GM12874 (cell line): Measurements from ENCODE around the gene SLC51A.
A peak's percentile ranks its signal among the peaks of the same experiment; 100 is the strongest.

Experiments
- CTCF ChIP-seq: IDR thresholded peaks from 2 replicates; pipeline ENCODE4 v1.5.1; 2011; ENCODE audit warnings: low read depth, mild to moderate bottlenecking, control low read depth, low read length, moderate library complexity; ENCODE audit not compliant: insufficient read depth

The SLC51A gene

GRCh38 chr3:196177567-196177966, 38.8 kb upstream of the SLC51A start:
- no peak for TF ChIP-seq CTCF

DNA sequence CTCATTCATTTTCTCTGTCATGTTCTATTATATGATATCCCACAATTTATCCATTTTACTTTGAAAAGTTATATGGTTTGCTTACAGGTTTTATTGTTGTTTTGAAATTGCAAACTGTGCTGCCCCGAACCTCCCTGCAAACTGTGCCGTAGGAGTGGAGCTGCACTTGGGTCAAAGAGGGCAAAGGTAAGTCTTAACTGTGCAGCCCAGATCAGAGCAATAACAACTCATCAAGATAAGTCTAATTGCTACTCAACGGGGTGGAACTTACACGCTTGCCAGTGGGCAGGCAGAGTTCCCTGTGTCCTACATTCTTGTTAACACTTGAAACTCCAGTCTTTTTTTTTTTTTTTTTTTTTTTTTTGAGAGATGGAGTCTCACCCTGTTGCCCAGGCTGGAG, 38.4 kb upstream of the SLC51A start:
- TF ChIP-seq CTCF, result no peak

DNA sequence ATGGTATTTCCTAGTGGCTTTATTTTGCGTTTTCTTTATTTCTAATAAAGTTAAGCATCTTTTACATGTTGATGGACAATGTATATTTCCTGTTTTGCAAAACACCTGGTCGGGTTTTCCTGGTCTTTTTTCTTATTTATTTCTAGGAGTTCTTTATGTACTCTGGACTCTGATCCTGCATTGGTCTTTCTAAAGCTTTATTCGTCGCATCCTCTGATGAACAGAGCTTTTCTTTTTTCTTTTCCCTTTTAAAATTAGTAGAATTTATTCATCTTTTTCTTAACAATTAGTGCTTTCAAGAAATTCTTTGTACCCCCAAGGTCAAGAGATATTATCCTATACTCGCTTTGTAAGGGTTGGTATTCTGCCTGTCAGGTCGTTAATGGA, 37.3 kb upstream of the SLC51A start:
- no peak for TF ChIP-seq CTCF

DNA sequence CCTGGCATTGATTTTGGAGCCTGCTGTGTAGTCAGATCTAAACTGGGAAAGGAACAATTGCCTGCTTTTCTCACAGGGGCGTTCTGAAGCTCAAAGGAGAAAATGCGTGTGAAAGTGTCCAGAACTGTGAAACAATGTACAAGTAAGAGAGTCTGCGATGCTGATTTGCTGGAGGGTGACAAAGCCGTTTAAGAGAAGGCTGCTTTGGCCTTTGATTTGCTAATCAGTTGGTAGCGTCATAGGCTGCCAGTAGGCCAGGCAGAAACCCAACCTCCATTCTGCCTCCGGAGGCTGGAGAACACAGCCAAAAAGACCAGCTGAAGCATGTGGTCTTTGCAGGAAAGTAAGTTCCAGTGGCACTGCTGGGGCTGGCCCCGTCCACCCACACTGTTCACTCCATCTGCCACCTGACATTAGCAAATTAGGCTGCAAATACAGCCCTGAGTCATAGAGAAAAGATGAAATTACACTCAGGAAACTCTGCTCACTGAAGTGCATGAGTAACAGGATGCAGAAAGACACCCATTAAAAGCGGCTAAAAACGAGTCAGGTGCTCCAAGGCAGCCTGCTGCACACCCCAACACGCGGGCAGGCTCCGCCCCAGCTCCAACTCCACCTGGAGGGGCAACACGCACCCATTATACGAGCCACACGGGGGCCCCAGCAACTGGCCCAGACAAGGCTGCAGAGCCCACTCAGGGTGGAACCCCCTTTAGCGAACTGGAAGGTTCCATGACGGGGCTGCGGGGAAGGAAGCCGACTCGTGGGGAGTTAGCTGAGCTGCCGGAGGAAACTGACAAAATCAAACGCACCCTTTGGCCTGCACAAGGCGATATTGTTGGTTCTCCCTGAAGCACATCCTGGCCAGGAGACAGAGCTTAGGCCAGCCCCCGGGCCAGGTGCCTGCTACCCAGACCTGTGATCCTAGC, 36.7 kb upstream of the SLC51A start:
- TF ChIP-seq CTCF, result peak; percentile 25; the same call in 1 of the 2 replicates

DNA sequence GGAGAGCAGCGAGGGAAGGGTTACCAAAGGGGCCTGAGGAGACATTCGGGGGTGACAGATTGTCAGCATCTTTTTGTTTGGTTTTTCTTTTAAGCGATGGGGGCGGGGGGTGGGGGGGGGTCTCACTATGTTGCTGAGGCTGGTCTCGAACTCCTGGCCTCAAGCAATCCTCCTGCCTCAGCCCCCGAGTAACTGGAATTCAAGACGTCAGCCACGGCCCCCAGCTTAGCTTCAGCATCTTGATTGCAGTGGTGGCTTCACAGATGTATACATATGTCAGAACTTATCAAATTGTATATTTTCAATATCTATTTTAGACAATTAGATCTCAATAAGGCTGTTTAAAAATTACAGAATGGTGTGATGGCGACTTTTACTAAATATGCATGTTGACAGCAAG, 36.0 kb upstream of the SLC51A start:
- TF ChIP-seq CTCF, result no peak

DNA sequence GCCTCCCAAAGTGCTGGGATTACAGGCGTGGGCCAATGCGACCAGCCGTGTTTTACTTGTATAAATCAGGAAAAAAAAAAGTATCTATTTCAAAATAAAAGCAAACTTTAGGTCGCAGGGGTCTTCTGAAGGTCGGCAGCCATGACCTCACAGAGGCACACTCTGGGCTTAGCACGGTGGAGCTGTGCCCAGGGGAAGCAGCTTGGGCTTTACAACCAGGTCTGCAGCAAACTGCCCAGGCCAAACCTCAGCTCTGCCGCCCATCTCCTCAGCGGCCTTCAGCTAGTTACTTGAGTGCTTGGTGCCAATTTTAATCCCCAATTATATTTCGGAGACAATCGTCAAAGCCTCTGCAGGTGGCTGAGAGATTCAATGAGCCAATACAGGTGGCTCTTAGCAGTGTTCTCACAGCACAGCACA, 35.2 kb upstream of the SLC51A start:
- TF ChIP-seq CTCF, result no peak

DNA sequence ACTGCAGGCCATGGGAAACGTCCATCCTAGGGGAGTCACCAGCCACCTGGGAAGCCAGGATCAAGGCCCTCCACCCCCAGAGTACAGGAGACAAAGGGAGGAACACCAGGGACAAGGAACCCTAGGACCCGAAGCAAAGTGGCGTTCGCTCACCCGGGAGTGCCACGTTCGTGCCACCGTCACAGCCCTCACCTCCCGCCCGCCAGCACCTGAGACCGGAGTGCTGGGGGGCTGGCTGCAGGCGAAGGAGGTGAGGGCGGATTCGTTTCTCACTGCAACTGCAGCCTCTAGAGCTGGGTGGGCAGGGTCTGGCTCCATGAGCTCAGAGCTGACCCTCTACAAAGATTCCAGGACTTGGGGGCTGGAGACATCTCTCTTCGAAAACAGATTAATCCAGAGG, 31.5 kb upstream of the SLC51A start:
- no peak for TF ChIP-seq CTCF
